HG03575 (cell line): Measurements from ENCODE around the gene RPS21.
"Not testable (repeated sequence)": the region's sequence is repeated elsewhere in the genome, so short reads cannot be mapped to it uniquely, and the experiment has no call there.

Experiments used
- ATAC-seq: cut with Tn5 transposase; IDR thresholded peaks from one replicate; pipeline ENCODE4 v1.9.1; 2021; ENCODE audit not compliant: unreplicated experiment, insufficient number of reproducible peaks, low FRiP score; ENCODE audit errors: extremely low read depth

RPS21 gene

GRCh38 chr20:62416651-62417637 lies 30.0 kb downstream of the RPS21 start:
- ATAC-seq = no peak

GRCh38 chr20:62417981-62418708 lies 31.2 kb downstream of the RPS21 start:
- ATAC-seq = no peak

- ATAC-seq = no peak
Observed at GRCh38 chr20:62418709-62419487, 32.0 kb downstream of the RPS21 start.

- ATAC-seq = no peak
Observed at GRCh38 chr20:62419759-62420158, 32.9 kb downstream of the RPS21 start.

GRCh38 chr20:62420846-62421715 lies 34.2 kb downstream of the RPS21 start:
- no peak for ATAC-seq

GRCh38 chr20:62421716-62421990 lies 34.8 kb downstream of the RPS21 start:
- no peak for ATAC-seq

GRCh38 chr20:62422636-62423325 lies 35.9 kb downstream of the RPS21 start:
- no peak for ATAC-seq

GRCh38 chr20:62423326-62423706 lies 36.4 kb downstream of the RPS21 start:
- no peak for ATAC-seq

DNA sequence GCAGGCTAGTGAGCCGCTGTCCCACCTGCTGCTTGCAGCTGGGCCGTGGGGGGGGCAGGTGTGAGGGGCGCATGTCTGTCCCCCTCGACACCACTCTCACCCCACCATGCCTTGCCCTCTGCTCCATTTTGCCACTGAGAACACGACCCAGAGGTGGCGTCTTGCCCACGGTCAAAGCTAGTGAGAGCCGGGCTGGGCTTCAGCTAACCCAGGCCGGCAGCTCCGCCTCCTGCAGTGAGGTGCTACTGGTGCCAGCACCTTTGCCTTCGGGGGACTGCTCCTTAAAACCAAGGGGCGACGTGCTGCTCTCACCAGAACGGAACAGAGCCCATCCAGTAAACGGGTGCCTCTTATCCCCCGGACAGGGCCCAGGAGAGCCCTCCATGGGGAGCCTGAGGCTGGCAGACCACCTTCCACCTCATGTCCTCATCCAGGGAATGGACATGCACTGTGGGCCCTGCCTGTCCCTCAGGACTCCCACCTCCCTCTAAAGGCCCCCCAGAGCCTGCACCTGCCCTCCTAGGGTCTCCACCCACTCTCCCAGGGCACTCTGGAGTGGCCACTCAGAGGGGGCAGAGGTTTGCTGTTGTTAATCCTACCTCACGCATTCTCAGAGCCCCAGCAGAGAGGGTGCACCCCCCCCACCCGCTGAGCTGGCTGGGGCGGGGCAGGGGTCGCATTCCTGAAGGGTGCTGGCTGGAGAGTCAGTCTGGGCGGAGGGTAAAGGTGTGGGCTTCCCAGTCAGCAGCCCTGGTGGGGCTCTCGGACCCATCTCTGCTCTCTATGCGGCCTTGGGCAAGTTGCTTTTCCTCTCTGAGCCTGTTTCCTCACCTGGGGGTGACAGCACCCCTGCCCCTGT lies 37.6 kb downstream of the RPS21 start:
- ATAC-seq = no peak

- ATAC-seq = no peak
Observed at GRCh38 chr20:62425281-62426058, 38.6 kb downstream of the RPS21 start.

DNA sequence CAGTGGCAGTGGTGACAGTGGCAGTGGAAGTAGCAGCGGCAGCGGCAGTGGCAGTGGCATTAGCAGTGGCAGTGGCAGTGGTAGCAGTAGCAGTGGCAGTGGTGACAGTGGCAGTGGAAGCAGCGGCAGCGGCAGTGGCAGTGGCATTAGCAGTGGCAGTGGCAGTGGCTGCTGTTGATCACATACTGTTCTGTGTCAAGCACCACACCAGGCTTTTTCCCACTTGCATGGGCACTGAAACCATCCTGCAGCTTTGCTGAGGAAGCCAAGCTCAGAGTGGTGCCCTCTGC lies 39.1 kb downstream of the RPS21 start:
- not testable (repeated sequence) for ATAC-seq

DNA sequence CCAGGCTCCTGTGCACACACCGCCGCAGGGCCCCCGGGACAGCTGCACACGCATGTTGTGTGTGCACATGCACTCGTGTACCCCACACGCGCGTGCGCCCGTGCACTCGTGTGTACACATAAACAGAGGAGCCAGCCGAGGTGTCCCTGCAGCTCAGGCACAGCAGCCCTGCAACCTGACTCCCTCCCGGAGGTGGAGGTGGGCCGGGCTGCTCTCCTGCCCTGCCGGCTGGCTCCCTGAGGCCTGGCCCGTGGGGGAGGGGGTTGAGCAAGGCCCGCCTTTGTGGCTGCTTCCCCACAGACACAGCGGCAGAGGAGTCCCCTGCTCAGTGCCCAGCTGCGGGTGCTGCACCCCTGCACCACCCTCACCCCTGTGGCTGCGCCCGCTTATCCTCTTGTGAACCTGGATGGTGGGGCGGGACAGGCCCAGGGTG lies 39.8 kb downstream of the RPS21 start:
- no peak for ATAC-seq

GRCh38 chr20:62427172-62428001 lies 40.5 kb downstream of the RPS21 start, which contains the start of gene RBBP8NL:
Gene RBBP8NL, minus strand, starts transcription at chr20:62427539. Its CDS starts 7,892 bp downstream, at chr20:62419647.
- ATAC-seq = no peak

- ATAC-seq = no peak
Observed at GRCh38 chr20:62428002-62428372, 41.1 kb downstream of the RPS21 start.

DNA sequence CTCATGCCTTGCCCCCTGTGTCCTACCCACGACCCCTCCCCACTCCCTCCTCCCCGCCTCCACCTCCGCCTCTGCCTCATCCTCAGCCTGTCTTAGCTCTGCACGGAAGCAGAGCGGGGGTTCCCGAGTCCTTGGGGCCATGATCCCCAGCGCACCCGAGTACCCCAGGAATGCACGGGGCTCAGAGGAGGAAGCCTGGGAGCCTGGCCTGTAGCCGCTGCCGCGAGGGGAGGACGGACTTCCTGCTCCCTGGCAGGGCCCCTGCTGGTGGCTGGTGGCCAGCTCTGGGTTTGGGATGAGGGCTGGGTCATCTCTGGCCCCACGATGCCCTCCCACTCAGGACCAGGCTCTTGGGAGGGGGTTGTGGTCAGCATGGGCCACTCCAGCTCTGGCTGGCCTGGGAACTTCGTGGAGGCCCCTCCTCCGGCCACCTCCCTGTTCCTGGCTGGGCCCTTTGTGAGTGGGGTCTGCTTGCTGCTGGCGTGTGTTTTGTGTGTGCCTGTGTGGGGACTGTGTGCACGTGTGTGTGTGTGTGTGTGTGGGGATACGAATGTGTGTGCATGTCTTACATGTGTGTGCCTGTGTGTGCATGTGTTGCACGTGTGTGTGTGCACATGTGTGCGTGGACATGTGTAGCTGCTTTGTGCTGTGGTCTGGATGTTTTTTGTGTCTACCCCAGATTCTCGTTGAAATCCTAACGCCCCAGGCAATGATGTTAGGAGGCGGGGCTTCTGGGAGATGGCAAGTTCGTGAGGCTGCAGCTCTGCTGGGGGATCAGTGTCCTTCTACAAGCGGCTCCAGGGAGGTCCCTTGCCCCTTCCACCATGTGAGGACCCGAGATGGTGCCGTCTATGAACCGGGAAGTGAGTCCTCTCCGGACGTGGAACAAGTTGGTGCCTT lies 41.7 kb downstream of the RPS21 start:
- ATAC-seq = no peak
